ENCODE measurements around the gene TLR5.

DNA sequence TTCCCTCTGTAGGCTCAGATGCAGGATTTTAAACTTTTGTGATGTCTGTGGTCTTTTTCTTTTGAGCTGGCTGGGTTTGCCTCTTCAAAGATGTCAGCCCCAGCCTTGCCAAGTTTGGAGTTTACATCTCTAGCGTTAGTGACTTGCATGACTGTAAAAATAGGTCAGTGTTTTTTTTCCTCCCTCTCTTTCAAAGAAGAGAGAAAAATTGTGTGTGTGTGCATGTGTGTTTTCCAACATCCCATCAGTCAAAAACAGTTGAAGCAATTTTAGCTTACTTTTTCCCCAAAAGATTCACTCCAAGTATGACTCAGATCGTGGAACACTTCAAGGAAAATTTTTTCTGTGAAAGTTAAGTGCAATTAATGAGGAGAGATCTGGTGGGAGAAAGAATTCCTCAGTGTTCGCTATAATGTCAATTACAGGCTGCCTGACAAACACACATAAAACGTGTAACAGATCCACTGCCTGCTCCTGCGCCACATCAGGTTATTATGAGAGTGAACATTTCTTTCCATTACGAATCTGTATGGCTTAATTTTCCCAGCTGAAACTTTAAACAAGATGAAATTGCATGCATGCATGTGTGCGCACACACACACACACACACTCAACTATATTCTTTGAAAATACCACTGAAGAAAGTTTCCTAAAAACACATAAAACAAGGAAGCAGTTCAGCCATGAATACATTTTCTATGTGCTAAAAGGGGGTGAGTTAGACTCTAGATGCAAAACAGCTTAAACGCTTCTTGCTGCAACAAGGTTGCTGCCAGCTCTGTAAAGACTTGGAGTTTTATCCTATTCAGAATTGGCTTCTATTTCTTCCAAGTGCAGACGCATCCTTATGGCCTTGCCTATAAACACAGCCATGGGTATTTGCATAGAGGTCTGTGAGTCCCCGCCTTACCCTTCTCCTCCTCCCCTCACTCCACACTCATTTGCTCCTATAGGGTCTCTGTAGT lies 55.5 kb downstream of the TLR5 start:
- TF ChIP-seq POLR2A (IDR thresholded peaks at IDR 0.05): no peak
- TF ChIP-seq, protein P1, sequence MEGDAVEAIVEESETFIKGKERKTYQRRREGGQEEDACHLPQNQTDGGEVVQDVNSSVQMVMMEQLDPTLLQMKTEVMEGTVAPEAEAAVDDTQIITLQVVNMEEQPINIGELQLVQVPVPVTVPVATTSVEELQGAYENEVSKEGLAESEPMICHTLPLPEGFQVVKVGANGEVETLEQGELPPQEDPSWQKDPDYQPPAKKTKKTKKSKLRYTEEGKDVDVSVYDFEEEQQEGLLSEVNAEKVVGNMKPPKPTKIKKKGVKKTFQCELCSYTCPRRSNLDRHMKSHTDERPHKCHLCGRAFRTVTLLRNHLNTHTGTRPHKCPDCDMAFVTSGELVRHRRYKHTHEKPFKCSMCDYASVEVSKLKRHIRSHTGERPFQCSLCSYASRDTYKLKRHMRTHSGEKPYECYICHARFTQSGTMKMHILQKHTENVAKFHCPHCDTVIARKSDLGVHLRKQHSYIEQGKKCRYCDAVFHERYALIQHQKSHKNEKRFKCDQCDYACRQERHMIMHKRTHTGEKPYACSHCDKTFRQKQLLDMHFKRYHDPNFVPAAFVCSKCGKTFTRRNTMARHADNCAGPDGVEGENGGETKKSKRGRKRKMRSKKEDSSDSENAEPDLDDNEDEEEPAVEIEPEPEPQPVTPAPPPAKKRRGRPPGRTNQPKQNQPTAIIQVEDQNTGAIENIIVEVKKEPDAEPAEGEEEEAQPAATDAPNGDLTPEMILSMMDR (IDR thresholded peaks at IDR 0.05): no peak

Measured in testis (tissue), 2 donors.